Mucosa of descending colon (tissue), 3 donors: ENCODE results near the gene CCDC17. TPM values are rescaled to one million over a fixed set of nuclear protein-coding genes. Genes with fewer than 3 reads are reported as not detected.
"Not testable (repeated sequence)": the region's sequence is repeated elsewhere in the genome, so short reads cannot be mapped to it uniquely, and the experiment has no call there.

ENCODE experiments used
- ATAC-seq: fragments of 200-7000 bp; cut with Tn5 transposase; one replicate; pipeline ENCODE4 v1.9.1; 2020; ENCODE audit warnings: mild to moderate bottlenecking, moderate library complexity
- DNase-seq, 3 donors: peaks; one replicate each; pipeline ENCODE4 v3.0.0-alpha.2; 2020
- H3K36me3 ChIP-seq: fragments of 200-600 bp; one replicate; pipeline ENCODE4 v1.8.0; 2021; ENCODE audit warnings: low read depth, mild to moderate bottlenecking
- H3K4me1 ChIP-seq: fragments of 200-600 bp; one replicate; pipeline ENCODE4 v1.8.0; 2021; ENCODE audit warnings: low read depth, mild to moderate bottlenecking
- H3K4me3 ChIP-seq: fragments of 200-600 bp; one replicate; pipeline ENCODE4 v1.8.0; 2021; ENCODE audit warnings: mild to moderate bottlenecking
- H3K9me3 ChIP-seq: fragments of 200-600 bp; one replicate; pipeline ENCODE4 v1.8.0; 2021; ENCODE audit warnings: mild to moderate bottlenecking
- intact Hi-C, 2 donors: fragments of 100-400 bp; cut with DNase I in 1 of 2; cut with micrococcal nuclease in 1 of 2; formaldehyde crosslinking; loops; one replicate each; pipeline versions ENCODE4 v1.11.0 to v1.11.1; 2022; cut with DNase I, micrococcal nuclease
- total RNA-seq, 3 donors: library from RNA; stranded (reverse); fragmentation: NEBNext Ultra II Directional in 2 of 3; extraction: Animal tissue kit (Norgen Biotek cat#: 25700) in 2 of 3; gene quantifications; one replicate each; pipeline versions ENCODE4 v1.2.1 to v1.2.4, GENCODE V29; 2021 to 2023
- TF ChIP-seq, protein P1 (sequence below): fragments of 200-600 bp; IDR thresholded peaks from one replicate; pipeline ENCODE4 v1.8.0; 2022; ENCODE audit warnings: antibody characterized with exemption, mild to moderate bottlenecking
- donor health status: DM: no; HTN: no; CAD: no; lungs with moderate emphysema.
- donor health status: DM: no; HTN: no; CAD: no.
- donor health status: DM: no; HTN: yes; CAD: no.

CCDC17 gene
- total RNA-seq, 3 donors from 2014 or later, result 4.1 to 6.8 (median 6.0) TPM

DNA sequence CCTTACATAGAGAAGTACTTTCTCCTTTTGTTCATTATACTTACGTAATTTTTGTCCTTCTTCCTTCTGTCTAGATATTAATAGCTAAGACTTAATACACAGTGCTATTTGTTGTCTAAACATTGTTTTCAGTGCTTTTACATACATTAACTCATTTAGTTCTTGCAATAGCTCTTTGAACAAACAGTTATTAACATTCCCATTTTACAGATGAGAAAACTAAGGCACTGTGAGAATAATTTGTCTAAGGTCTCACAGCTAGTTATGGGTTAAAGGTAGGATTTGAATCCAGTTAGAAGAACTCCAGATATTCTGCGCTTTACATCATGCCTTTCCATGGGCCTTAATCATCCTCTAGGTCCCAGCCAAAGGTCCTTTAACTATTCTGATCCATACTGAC, 19.6 kb downstream of the CCDC17 start:
- intact Hi-C loops, result no loop called here
- H3K4me1 ChIP-seq, result no peaks in the 10 kb centered on the region
- TF ChIP-seq, protein P1, sequence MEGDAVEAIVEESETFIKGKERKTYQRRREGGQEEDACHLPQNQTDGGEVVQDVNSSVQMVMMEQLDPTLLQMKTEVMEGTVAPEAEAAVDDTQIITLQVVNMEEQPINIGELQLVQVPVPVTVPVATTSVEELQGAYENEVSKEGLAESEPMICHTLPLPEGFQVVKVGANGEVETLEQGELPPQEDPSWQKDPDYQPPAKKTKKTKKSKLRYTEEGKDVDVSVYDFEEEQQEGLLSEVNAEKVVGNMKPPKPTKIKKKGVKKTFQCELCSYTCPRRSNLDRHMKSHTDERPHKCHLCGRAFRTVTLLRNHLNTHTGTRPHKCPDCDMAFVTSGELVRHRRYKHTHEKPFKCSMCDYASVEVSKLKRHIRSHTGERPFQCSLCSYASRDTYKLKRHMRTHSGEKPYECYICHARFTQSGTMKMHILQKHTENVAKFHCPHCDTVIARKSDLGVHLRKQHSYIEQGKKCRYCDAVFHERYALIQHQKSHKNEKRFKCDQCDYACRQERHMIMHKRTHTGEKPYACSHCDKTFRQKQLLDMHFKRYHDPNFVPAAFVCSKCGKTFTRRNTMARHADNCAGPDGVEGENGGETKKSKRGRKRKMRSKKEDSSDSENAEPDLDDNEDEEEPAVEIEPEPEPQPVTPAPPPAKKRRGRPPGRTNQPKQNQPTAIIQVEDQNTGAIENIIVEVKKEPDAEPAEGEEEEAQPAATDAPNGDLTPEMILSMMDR, result no peak
- H3K9me3 ChIP-seq, result no peaks in the 10 kb centered on the region
- DNase-seq (no peak), ATAC-seq (no peak)
- no peak overlapping the region for H3K4me3 ChIP-seq
- no peaks in the 10 kb centered on the region for H3K36me3 ChIP-seq

DNA sequence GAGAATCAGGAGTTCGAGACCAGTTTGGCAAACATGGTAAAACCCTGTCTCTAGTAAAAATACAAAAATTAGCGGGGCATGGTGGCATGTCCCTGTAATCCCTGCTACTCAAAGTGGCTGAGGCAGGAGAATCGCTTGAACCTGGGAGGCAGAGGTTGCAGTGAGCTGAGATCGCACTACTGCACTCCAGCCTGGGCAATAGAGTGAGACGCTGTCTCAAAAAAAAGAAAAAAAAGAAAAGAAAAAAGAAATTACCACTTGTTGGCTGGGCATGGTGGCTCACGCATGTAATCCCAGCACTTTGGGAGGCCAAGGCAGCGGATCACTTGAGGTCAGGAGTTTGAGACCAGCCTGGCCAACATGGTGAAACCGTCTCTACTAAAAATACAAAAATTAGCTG, 27.1 kb downstream of the CCDC17 start:
- H3K4me1 ChIP-seq, intact Hi-C loops, H3K4me3 ChIP-seq, H3K36me3 ChIP-seq, DNase-seq, ATAC-seq, H3K9me3 ChIP-seq: not testable (repeated sequence)

DNA sequence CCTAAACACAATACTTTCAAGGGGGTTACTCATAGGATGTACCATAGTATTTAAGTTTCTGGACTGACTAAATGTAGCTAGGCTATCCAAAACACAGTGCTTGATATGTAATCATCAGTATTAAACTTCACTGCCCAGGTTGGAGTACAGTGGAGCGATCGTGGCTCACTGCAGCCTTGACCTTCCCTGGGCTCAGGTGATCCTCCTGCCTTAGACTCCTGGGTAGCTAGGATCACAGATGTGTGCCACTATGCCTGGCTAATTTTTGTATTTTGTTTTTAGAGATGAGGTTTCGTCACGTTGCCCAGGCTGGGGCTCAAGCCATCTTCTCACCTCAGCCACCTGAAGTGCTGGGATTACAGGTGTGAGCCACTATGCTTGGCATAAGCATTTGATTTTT, 29.4 kb downstream of the CCDC17 start:
- TF ChIP-seq, protein P1, result no peak
- ATAC-seq, result no peak
- no peaks in the 10 kb centered on the region for H3K36me3 ChIP-seq
- no peaks in the 10 kb centered on the region for H3K4me1 ChIP-seq
- no peak for DNase-seq
- H3K4me3 ChIP-seq, result no peak overlapping the region
- intact Hi-C loops, result no loop called here
- H3K9me3 ChIP-seq, result no peaks in the 10 kb centered on the region

DNA sequence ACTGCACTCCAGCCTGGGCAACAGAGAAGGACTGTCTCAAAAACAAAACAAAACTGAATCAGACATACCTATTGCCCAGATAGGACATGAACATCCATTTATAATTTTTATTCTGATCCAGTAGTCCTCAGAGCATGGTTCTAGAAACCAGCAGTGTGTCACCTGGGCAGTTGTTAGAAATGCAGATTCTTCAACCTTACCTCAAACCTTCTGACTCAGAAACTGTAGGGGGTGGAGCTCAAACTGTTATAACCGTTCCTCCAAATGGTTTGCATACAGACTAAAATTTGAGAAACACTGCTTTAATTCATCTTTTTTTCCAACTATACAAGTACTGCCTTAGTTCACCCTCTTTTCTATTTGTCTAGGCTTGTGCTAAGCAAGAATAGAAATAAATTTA, 34.0 kb downstream of the CCDC17 start:
- intact Hi-C loops, result no loop called here
- H3K4me1 ChIP-seq, result peaks cover 14% of the 10 kb centered on the region
- no peaks in the 10 kb centered on the region for H3K36me3 ChIP-seq
- no peak for DNase-seq
- TF ChIP-seq, protein P1, result no peak
- no peaks in the 10 kb centered on the region for H3K9me3 ChIP-seq
- no peak overlapping the region for H3K4me3 ChIP-seq
- peak; percentile 29 for ATAC-seq

DNA sequence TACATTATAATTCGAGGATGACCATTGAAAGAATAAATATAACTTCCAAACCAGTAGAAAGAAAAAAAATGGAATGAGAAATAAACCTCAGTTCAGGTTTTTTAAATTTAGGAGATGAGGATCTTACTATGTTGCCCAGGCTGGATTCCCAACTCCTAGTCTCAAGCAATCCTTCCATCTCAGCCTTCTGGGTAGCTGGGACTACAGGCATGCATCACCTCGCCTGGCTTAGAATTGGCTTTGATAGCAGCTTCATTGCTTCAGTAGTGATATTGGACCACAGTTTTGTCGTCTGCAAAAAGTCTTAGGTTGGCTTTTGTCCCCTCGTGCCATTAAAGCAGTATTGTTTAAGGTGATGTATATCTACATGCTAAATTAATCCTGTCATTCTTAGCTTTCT, 37.1 kb downstream of the CCDC17 start:
- peaks cover 19% of the 10 kb centered on the region for H3K4me1 ChIP-seq
- ATAC-seq (no peak), DNase-seq (no peak)
- no peaks in the 10 kb centered on the region for H3K9me3 ChIP-seq
- intact Hi-C loops, result no loop called here
- TF ChIP-seq, protein P1, result no peak
- no peaks in the 10 kb centered on the region for H3K36me3 ChIP-seq
- H3K4me3 ChIP-seq, result no peak overlapping the region

DNA sequence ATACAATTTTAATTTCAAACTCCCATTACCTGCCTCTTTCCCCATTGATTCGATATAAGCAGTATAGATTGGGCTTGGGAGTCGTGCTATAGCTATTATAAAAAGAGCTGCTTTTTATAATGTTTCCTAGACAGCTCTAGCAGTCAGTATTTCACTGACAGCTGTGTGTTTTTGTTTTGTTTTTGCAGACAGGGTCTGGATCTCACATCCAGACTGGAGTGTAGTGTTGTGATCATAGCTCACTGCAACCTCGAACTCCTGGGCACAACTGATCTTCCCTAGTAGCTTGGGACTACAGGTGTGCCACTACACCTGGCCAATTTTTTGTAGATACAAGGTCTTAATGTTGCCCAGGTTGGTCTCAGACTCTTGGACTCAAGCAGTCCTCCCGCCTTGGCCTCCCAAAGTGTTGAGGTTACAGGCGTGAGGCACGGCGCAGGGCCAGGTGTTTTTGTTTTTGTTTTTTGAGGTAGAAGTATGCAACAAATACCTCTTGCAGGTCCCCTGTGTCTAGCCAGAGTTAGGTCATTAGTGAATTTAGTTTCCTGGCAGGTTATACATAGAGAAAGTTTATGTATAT, 38.3 kb downstream of the CCDC17 start:
- no peak for DNase-seq
- intact Hi-C loops, result no loop called here
- H3K36me3 ChIP-seq, result no peaks in the 10 kb centered on the region
- H3K4me3 ChIP-seq, result no peak overlapping the region
- no peaks in the 10 kb centered on the region for H3K9me3 ChIP-seq
- TF ChIP-seq, protein P1, result no peak
- H3K4me1 ChIP-seq, result peaks cover 19% of the 10 kb centered on the region
- ATAC-seq, result no peak
